PC-9 (cell line): ENCODE data around the gene RIPK3.

Source experiments
- EZH2 ChIP-seq: fragments of 200-600 bp; sonication (generic); IDR thresholded peaks from 2 replicates; pipeline ENCODE4 v1.8.0; 2017; ENCODE audit warnings: antibody characterized with exemption, low read depth
- TF ChIP-seq, protein P1 (sequence below): fragments of 200-600 bp; sonication (generic); conservative IDR thresholded peaks from 2 replicates; pipeline ENCODE4 v1.6.1; 2017; ENCODE audit warnings: mixed run types, antibody characterized with exemption, mild to moderate bottlenecking, moderate library complexity

DNA sequence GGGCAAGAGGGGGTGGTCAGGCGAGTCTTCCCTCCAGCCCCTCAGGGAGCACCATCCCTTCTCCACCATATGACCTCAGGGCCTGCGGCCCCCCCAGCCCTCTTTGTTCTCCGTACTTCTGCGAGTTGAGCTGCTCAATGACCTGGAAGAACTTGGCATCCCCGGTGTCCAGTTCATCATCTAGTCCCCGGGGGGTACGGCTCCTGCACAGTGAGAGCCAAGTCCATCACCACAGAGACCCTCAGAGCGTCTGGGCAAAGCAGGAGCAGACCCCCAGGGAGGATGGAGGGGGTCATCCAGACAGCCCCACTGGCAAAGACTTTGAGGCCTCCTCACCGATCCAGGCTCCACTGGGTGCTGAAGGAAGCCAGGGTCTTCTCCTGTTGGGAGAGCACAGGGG lies 13.8 kb downstream of the RIPK3 start:
- TF ChIP-seq, protein P1, sequence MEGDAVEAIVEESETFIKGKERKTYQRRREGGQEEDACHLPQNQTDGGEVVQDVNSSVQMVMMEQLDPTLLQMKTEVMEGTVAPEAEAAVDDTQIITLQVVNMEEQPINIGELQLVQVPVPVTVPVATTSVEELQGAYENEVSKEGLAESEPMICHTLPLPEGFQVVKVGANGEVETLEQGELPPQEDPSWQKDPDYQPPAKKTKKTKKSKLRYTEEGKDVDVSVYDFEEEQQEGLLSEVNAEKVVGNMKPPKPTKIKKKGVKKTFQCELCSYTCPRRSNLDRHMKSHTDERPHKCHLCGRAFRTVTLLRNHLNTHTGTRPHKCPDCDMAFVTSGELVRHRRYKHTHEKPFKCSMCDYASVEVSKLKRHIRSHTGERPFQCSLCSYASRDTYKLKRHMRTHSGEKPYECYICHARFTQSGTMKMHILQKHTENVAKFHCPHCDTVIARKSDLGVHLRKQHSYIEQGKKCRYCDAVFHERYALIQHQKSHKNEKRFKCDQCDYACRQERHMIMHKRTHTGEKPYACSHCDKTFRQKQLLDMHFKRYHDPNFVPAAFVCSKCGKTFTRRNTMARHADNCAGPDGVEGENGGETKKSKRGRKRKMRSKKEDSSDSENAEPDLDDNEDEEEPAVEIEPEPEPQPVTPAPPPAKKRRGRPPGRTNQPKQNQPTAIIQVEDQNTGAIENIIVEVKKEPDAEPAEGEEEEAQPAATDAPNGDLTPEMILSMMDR = no peak
- no peak for TF ChIP-seq EZH2
